Stimulated activated CD8-positive, alpha-beta memory T cell treated with anti-CD3 and anti-CD28 coated beads, Interleukin-7, amount 100 ng/mL, for 4 hours (primary cell): ENCODE measurements around the gene TLE4.
"Not testable (repeated sequence)": the region's sequence is repeated elsewhere in the genome, so short reads cannot be mapped to it uniquely, and the experiment has no call there.

Experiments
- DNase-seq, 2 donors: peaks; one replicate each; pipeline ENCODE4 v3.0.0-alpha.2; 2020; ENCODE audit warnings: low read depth in 2 of 2

Gene TLE4

DNA sequence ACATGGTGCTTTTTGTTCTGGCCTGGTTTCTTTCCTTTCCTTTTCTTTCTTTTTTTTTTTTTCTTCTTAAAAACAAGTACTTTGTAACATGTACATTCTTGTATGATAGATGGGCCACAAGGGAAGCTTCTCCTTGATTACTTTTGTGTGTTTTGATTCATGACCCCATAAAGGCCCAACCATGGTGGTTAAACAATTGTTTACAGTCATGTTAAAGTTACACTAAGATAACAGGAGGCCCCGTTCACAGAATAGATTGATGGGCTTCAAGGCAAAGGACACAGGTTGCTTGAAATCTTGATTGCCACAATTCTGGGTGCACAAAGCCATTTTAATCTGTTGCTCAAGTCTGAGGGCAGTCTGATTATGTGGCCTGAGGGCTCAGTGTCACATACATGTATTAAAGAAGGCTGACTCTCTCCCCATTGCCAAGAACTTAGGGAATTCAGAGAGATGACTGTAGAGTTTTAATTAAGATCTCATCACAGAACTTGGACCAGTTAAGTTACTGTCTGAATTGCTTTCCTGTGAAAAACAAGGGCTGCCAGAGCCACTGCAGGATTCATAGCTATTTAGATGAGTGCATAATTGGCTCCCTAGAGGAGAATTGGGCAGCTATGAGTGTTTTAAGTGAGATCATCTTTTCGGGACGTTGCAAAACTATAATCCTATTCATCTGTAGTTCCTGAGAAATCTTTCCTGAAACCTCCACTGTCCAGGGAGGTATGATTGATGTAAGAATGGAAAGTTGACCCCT, 163.4 kb downstream of the TLE4 start:
- no peak for DNase-seq

DNA sequence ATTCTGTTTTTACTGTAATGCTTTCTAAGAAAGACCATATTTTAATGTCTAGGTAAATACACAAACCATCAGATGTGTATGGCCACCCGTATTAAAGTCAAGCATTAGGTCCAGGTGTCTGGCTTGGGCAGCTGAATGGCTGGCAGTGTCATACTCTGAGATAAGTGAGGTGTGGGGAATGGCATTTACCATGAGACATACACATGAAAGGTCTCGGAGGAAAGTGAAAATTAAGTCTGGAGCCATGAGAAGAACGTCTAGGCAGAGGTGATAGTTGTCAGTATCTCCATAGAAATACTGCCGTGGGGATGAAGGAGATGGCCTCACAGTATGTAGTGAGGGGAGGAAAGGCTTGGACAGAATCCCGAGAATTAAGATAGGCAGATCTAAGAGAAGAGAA, 164.3 kb downstream of the TLE4 start:
- no peak for DNase-seq

DNA sequence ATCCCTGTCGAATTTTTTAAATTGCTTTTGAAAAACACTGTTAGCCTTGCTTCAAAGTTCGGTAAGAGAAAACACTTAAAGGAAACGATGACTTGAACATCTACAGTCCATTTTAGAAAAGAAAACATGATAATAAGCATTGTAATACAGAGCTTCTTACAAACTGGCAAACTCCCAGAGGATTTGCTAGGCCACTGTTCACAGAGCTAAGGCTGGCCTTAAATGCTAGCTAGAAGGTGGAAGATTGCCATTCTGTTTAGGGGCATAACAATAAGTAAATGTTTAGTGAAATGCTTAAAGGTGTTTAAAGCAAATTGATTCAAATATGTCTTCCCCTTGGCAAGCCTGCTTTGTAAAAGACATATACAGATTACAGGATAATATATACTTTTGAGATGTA, 169.6 kb downstream of the TLE4 start:
- no peak for DNase-seq

DNA sequence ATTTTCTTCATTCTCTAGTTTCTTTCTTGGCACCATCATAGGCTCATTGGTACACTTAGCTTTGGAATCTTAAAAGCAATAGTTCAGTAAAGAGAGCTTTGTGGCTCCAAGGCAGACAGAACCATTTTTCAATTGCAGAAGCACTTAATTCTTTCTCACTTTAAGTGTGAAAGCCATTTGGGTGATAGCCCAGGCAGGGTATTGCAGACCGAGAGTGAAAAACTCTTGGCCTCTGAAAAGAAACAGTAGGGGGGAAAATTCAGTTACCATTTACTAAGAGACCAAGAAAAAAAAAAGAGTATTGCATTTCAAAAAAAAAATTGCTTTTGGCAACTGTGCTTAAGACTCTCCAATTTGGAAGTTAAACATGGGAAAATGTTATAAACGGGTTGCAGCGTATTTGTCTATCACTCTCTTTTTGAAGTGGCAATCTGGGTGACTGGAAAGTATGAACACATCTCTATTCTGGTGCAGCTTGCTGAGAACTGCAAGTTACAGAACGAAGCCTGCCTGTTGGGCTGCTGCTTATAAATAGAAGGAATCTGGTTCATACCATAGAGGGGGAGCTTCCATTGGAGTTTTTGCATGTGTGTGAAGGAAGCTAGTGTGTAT, 170.5 kb downstream of the TLE4 start:
- DNase-seq = no peak

DNA sequence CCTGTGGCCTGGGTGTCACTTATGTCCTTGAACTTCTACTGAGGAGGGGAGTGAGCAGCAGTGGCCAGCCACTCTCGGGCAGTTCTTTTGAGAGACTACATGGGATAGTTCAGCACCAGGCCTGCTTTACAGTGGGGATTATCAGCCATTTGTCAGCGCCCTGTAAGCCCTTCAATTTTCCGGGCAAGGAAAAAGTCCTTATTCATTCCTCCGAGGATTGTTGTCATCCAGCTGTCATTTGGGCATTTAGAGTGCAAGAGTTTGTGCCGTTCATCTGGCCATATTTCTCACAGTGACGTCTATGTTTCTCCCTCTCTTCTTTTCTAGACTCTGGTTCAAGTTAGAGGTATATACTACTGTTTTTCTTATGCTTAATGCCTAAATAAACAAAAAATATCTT, 172.8 kb downstream of the TLE4 start:
- DNase-seq = no peak

DNA sequence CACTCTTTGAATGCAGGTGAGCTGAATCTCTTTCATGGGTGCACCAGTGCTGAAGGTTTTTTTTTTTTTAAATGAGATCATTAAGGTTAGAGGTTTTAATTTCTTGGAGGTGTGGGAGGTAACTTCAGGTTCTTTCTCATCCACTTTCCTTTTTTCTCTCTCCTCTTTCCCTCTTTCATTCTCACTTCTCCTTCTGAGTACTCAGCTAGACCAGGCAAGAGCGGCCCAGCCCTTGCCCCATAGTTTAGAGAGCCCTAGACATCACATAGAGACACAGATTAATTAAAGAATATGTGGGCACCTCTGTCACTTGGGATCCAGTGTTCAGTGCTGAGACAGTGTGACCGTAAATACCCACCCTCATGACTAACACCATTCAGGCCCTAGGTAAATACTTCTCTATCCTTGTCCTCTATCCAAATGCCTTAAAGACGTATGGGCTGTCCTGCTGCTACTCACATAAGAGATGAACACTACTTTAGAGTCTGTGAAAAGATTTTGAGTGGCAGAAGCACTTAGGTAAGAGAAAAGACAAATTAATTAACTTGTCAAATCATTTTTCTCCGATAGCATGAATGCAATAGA, 174.1 kb downstream of the TLE4 start:
- no peak for DNase-seq

DNA sequence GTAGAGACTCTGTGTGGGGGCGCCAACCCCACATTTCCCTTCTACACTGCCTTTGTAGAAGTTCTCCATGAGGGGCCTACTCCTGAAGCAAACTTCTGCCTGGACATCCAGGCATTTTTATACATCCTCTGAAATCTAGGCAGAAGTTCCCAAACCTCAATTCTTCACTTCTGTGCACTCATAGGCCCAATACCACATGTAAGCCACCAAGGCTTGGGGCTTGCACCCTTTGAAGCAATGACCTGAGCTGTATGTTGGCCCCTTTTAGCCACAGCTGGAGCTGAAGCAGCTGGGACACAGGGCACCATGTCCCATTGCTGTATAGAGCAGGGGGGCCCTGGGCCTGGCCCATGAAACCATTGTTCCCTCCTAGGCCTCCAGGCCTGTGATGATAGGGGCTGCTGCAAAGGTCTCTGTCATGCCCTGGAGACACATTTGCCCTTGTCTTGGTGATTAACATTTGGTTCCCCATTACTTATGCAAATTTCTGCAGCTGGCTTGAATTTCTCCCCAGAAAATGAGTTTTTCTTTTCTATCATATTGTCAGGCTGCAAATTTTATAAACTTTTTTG, 180.2 kb downstream of the TLE4 start:
- not testable (repeated sequence) for DNase-seq

DNA sequence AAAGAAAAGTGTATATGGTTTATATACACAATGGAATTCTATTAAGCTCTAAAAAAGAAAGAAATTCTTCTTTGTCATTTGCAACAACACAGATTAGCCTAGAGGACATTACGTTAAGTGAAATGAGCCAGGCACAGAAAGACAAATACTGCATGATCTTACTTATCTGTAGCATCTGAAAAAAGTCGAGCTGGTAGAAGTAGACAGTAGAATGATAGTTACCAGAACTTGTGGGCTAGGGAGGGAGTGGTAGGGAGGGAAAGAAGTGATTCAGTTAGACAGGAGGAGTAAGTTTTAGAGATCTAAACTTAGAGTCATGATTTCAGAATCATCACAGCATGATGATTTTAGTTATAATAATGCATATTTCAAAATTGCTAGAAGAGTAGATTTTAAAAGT, 184.6 kb downstream of the TLE4 start:
- DNase-seq = no peak

DNA sequence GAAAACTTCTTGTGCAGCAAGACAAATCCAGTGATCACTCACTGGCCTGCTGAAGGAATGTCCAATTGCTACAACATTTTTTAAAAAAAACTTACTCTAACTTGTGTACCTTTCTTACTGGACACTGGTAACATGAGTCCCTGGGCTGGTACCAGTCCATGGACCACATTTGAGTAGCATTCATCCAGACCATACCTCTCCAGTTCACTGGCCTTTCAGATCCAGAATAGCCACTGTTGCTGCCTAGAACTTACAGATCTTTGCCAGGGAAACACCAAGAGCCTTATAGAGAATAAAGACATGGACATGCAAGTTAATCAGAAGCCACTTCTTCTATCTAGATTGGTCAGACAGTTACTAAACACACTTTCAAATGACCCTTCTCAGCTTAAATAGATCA, 185.3 kb downstream of the TLE4 start:
- DNase-seq = no peak

DNA sequence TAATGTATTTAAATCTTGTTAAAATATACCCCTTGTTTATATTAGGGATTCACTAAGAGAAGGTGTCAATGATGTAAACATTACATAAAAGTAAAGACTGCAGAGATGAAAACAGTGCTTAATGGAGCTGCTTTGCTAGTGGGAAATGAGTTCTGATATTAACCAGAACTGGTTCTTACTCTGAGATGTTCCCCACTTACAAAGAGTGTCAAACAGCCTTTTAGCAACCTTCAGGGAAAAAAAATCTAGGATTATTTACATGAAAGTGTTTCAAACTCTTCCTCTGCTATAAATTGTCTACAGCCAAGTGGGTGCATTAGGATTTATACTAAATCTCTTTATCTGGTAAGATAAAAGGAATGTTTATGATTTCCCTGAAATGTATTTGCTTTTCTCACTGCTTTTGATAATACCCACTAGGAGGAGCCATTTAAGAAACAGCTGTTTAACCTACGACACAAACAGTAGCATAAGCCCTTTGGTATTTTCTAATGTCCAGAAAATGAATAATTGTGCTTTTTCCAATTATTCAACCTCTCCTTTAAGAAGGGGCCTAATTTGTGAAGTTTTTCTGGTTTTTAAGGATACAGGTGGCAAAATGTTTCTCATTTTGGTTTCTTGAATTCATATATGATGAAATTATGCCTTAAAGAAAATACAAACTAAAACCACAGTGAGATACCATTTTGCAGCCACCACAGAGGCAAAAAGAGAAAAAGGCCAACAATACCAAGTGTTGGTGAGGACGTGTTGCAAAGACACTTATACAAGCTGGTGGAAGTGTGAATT, 186.3 kb downstream of the TLE4 start:
- DNase-seq = no peak

DNA sequence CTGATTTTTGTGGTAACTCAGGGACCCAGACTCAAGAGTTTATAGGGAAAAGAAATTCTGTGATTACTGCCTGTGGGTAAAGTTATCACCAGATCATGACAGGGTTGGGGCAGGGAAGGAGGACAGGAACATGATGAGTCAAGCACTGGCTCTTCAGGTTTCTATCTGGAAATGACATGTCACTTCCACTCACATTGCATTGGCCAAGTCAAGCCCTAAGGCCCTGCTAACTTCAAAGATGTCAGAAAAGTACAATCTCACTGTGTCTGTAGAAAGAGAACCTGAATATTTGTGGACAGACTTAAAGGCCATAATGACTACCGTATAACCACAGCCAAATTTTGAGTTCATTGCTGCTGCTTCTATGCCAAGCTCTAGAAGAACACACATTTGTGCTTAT, 187.7 kb downstream of the TLE4 start:
- DNase-seq = no peak

DNA sequence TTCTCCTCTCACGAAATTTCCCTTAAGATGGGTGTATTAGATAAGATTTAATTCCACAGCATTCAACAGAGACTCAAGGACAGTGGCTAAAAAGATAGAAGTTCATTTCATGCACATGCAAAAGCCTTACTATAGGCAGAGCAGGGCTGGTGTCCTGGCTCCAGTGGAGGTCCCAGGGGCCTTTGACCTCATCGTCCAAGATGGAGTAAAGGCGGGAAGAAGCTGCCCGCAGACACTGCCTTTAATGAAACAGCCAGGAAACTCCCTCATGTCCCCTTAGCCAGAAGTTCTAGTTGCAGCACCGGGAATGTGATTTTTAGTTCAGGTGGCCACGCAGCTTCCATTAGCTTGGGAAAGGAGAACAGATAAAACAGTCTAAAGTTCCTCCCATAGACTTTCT, 190.3 kb downstream of the TLE4 start:
- no peak for DNase-seq

DNA sequence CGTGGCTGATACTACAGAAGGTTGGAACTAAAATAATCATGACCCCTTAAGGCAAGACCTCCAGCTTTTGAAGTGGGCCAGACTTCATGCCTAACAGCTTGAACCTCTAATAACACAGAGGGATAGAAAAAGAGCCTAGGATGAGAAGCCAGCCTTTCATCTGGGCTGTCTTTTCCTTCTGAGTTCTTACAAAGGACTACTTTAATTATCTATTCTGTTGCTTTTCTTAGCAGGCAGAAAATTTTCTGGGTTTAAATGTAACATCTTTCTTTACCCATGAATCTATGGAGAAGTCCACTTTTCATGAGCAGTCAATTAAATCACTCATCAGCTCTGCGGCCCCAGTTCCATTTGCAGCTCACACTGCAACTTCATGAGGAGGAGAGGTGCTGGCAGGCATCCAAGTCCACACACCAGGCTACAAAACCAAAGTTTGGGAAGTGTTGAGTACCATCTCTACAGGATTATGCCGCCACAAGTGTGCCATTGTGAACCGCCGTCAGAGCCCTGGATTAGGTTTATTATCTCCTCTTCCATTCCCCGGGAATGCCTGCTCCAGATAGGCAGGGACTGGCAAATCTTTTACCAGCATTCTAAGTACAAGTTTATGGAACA, 192.0 kb downstream of the TLE4 start:
- DNase-seq = no peak

DNA sequence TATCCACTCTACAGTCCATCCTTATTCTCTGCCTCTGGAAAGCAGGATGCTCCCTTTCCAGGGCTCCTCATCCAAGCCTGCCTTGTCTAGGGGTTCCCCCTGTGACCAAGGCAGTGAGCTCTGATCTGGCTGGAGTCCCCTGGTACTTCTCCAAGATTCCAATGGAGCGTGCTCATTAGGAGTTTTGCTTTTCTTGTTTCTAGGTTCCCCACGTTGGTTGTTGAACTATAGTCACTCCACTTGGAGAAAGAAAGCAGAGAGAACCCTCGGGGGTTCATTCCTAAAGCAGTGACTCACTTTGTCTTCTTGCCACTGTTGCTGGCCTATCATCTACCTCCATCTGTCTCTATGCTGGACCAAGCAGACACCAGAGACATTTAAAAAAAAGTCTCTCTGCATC, 192.6 kb downstream of the TLE4 start:
- DNase-seq = no peak

DNA sequence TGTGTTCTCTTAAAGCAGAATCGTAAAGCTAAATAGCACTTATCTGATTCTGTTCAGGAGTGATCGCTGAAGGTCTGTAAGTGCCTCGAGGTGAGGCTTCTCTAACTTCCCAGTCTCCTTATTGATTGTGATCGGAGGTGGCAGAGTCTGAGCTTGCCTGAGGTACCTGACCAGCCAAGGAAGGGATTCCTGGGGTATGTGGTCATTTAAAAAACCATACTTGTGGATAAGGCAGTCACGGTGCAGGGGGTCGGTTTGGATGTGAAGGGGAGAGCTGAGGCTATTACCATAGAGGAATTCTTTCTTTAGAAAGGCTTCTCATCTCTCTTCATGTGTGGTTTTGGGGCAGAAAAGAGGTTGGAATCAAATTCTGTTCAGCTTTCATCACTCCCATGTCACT, 193.7 kb downstream of the TLE4 start:
- DNase-seq = no peak

DNA sequence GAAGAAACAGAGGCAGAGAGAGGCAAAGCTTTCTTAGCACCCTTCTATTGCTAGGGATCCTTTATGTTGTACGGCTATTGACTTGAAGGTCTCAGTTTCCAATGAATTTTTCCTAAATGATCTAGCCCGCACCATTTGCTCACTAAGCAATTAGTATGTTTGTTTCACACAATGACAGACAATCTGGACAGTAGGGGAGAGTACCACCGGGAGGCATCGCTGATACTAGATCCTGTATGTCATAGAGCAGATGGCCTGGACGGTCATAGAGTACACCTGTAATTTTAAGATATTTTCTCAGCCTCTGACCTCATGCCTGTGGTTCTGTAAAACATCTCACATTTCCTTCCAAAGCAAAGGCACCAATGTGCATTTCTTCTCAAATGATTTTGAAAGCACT, 194.3 kb downstream of the TLE4 start:
- no peak for DNase-seq

DNA sequence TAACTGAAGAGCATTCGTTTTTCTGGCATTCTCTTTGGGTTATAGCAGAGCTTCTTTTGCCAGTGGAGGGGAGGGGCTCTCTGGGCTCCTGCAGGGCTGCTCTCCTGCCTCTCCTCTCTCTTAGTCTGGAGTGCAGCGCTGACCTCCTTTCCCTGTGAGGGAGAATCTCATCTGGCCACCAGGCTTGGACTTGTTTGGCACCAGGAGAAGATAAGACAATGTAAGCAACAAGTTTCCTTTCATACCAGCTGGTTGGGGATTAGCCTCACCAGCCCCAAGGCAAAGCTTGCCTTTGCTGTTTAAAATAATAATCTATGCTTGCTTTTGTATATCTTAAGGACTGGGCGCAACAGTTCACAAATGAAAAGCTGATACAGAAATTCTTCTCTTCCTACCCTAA, 196.4 kb downstream of the TLE4 start:
- no peak for DNase-seq

DNA sequence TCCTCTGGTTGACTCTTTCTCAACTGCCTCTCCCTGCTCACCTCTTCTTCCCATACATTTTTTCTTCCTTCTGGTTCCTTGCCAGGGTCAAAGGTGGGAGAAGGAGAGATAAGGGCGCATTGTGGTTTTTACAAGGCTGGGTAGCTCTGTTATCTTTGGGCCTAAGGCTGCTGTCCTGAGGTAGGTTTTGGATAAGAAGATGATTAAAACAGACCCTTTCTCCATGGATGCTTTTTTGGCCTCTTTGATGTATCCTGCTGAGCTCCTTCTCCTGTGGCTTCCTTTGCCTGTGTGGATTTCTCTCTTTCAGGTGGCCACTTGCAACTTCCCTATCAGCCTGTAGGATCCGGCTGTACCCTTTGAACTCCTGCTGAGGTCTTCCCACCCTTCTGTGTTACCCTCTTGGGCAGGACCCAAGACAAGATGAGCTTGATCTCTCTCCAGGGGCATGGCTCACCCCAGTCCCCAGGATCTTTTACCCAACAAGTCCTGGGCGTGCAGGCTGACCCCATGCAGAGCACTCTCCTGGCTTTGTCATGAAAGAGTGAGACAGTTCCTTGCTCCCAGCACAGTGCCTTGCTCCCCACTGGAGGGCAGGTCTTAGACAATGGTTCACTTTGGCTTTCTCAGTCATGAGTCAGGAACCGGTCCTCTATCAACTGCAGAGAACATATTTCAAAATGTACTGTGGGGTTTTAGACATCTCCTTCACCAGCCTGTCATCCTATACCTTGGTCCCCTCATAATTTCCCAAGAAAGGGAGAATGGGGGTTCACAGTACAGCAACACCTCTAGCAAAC, 197.9 kb downstream of the TLE4 start:
- no peak for DNase-seq

DNA sequence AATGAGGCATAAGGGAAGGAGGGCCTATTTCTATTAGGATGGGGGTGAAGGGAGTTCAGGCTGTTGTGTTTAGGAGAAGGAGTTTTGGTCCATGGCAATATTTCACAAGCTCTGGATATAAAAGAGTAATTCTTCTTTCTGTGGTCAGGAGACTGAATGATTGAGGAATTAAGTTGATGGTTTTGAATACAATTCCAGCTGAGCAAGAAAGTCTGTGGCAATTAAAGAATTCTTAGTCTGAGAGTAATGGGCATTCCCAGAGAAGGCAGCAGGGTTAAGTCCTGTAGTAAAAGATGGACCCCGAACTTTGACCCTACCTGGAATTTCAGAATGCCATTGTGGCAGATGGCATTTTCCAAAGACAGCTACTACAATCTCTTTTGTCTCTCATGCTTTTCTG, 202.6 kb downstream of the TLE4 start:
- no peak for DNase-seq
